GM18511 (cell line): Measurements from ENCODE around the gene PAX5.

Experiments used
- ATAC-seq: cut with Tn5 transposase; IDR thresholded peaks from one replicate; pipeline ENCODE4 v1.9.1; 2021; ENCODE audit warnings: mild to moderate bottlenecking, moderate library complexity; ENCODE audit not compliant: unreplicated experiment

Gene PAX5

DNA sequence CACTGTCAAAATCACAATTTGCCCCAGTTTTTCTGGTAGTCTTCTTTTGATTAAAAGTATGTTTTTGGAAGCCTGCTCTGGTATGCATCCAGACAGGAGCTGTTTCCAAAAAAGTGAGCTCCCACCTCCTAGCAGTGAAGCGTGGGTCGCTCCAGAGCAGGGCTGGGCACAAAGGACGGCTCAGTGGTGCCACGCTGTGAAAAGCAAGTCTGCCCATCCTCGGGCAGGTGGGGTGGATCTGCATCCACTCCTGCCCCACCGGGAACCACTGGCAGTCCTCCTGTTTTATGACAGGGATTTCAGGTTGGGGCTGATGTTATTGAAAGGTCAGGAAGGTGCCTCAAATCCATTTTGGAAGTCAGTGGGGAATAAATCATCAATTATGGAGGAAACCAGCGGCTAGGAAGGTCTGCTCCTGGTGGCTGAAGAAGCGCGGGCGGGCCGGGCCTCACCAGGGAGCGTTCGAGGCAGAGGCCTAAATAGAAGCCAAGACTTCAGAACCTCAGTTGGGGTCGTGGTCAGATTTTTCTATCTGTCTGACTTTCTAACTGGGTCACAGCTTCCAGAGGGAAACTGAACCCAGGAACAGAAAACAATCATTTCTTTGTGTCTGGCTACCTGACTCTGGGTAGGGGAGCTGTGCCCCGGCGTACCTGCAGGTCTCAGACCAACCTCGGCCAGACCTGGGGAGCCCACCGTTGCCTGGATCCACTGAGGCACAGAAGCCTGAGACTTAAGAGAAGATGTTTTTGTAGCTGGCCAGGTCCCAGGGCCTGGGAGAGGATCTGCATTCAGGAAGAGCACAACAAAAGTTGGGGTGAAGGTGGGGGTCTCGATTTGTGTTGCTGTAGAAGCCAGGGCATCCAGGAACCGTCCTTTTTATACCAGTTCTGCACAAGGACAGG lies 168.1 kb downstream of the PAX5 start:
- ATAC-seq, result no peak

- no peak for ATAC-seq
Observed at GRCh38 chr9:36864491-36865410, 169.3 kb downstream of the PAX5 start.

DNA sequence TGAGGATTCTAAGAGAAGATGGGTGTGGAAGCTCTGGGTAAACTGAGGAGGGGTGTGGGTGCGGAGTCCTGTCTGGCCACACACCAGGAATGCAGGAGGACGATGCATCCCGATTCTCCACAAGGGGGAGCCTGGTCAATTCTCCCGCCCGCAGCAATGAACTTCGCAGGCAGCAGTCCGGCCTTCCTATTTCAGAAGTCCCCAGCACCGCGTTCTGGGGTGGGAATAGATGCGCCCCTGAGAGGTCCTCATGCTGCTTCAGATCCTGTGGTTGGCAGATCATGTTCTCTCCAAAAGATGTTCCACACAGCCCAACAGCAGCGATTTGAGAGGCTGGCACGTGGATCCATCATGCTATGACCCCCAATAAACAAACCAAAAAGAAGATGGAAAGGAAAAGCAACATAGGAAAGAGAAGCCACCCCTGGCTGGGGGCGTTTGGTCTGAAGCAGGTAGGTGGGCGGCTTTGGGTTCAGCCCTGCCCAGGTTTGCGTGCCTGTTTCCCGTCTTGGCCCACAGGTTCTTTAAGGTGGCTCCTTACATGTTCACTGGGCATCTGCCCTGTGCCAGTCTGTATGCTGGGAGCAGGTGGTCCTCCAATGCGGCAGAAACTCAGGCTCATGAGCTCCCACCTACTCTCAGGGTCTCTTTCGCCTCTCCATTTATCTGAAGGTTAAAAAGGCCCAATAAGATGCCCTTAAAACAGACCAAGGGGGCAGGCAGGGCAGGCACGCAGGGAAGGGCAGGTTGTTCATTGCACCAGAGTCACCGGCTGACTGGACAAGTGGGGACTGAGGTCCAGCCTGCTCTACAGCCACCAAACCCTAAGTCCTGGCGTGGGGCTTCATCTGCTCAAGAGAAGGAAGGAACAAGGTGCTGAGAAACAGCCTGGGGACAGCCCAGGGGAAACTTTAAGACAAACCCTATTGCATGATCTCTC lies 171.6 kb downstream of the PAX5 start:
- ATAC-seq, result no peak

DNA sequence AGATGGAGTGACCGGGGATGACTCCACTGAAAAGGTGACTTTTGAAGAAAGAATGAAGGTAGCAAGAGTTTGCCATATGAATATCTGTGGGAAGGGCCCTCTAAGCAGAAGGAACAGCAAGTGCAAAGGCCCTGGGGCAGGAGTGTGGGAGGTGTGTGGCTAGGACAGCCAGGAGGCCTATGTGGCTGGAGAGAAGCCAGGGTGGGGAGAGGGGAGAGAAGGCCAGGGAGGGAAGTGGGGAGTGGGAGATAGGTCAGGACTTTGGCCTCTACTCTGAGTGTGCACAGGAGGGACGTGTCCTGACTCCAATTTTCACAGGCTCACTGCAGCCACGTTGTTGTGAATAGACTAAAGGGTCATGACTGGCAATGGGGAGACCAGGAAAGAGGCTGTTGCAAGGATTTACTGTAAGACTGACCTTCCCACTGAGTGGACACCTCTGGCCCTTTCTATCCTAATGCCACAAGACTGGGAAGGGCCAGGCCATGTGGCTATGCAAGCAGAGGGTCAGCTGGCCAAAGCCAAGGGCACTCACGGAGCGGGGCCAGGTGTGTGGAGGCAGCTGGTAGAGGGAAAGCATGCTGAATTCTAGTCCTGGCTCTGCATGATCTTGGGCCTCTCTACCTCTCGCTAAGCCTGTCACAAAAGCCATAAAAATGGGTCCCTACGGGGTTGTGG lies 172.4 kb downstream of the PAX5 start:
- ATAC-seq, result no peak

- ATAC-seq, result no peak
Observed at GRCh38 chr9:36858805-36859375, 175.2 kb downstream of the PAX5 start.

DNA sequence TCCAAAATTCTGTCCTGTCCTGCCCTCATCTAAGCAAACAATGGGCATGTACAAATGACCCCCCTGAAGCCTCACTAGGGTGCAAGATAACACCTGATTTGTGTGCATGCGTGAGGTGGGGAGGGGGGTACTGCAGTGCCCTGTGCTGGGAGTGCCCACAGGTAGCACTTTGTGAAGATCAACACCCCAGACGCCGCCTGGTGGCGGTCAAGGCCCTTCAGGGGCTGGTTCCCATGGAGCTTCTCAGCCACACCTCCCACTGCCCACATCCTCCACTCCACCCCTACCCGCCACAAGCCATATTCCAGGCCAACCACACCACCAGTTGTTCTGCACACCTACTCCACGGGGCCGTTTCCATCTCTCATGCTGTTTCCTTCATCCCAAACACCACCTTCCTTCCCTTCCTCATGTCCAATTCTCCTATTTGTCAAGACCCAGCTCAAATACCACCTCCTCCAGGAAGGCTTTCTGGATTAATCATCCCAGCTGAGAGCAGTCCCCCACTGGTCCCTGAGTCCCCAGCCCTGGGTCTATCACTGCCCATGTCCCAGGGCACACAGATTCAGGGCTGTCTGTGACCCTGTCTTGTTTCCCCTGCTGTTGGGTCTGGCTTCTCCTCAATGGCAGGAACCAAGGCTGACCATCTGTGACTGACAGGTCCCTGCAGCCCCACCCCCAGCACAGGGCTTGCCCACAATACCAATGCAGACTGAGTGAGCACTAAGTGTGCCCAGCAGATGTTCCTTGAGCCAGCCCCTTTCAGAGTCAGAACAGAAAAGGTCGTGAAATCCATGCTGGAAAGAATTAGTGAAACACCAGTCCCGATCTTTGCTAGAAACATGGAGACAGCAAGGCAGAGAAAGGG lies 178.4 kb downstream of the PAX5 start:
- ATAC-seq, result no peak

- ATAC-seq, result no peak
Observed at GRCh38 chr9:36854751-36855150, 179.3 kb downstream of the PAX5 start.

DNA sequence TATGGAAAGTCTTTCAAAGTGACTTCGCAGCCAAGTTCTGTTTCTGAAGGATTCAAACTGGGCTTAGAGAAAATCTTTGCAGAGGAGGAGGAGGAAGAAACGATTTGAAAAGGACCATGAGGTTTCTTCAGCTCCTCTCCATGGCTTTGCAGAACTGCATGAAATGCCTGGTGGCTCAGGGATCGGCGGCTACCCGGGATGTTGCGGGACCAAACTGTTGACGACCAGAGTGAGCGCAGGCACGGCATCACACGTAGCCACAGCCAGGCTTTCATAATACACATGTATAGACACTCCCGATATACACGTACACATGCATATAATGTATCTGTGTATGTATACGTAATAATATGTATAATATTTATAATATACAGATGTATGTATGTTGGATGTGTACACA lies 180.0 kb downstream of the PAX5 start:
- ATAC-seq, result no peak

DNA sequence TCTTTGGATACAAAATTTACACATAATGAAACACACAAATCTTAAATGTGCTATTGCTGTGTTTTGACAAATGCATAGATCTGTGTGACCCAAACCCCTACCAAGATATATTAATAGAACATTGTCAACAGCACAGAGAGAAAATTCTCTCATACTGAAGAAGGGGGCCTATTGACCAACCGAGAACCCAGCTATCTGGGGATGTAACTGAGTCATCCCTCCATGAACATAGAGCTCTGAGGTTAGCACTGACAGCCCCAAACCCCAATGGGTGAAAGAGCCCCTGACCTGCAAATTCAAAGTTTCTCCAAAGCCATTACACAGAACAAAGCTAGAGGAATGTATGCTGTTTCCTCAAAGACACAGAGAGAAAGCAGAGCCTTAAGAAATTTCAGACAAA lies 180.8 kb downstream of the PAX5 start:
- no peak for ATAC-seq

DNA sequence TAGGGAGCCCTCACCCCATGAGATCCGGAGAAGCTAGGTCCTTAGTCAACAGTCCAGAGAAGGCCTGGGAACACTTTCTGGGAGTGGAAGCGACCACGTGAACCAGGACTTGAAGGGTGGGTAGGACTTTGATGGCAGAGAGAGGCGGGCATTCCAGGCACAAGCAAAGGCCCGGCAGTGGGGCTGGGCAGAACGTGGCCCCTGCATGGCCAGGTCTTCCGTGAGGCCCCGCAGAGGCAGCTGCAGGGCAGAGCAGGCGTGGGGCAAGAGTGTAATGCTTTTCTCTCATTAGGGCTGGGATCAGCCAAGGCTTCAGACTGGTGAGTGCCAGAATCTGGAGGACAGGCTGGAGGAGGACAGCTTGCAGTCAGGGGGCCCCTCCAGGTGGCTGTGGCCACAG lies 184.1 kb downstream of the PAX5 start:
- no peak for ATAC-seq

DNA sequence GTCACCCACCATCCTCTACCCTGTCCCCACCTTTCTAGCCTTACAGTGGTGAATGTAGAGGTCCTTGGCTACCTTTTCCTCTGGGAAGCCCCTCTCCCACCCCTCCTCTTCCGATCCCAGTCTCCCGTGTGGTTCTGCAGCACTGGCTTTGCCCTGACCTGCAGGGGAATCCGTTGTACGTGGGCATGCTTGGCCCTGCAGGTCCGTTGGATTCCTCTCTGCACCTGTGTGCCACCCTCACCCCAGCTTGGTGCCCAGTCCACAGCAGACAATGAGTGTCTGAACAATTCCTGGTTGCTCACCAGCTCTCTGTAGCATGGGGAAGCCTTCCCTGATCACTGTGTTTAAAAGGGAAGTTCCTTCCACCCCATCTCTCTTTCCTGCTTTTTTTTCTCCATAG lies 185.1 kb downstream of the PAX5 start:
- ATAC-seq, result no peak

DNA sequence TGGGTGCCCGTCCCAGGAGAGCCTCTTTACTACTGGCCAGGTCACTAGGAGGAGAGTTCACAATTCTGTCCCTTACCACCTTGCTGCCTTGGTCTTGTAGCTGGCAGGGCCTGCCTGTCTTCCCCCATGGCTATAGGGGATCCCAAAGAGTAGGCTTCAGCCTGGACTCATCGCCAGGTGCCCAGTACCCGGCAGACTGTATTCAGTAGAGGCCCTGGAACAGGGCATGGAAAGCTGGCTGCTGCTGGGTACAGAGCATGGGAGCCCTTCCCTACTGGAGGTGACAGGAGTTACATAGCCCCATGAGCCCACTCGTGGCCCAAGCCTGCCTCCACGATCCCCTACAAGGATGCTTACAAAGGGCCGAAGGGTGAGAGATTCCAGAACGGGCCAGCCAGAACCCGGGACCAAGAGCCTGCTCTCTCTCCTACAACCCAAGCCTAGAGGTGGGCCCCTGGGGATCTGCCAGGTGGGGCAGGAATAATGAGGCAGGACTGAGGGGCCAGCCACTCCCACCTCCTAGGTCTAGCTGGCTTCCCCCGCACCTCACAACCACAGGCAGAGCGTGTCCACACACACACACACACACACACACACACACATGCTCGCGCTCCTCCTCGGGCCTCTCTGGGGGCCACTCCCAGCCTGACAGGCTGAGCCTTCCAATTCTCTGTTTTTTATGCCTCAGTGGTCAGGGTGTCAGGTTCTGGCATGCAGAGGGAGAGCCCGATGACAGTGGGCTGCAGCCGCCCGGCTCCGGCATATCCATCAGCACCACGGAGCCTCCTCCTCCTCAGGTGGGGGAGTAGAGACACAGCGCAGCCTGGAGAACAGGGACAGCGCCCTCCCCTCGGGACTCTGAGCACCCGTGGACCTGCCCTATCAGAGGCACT lies 186.0 kb downstream of the PAX5 start:
- ATAC-seq, result no peak

DNA sequence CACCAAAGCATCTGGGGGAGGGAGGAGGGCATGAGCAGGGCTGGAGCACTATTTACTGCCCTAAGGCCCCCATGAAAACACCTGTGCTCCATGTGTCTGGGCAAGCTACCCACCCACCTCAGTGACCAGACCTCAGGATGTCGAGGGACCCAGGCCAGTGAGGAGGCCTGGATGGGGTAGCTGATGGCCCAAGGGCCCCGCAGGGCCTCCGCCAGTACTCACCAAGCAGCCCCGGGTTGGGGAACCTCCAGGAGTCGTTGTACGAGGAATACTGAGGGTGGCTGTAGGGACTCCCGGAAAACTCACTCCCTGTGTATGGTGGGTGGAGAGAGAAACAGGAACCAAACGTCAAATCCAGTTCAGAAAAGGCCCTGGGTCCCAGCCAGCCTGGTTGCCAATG lies 187.4 kb downstream of the PAX5 start:
- no peak for ATAC-seq

GRCh38 chr9:36845844-36846243 lies 188.2 kb downstream of the PAX5 start:
- no peak for ATAC-seq

DNA sequence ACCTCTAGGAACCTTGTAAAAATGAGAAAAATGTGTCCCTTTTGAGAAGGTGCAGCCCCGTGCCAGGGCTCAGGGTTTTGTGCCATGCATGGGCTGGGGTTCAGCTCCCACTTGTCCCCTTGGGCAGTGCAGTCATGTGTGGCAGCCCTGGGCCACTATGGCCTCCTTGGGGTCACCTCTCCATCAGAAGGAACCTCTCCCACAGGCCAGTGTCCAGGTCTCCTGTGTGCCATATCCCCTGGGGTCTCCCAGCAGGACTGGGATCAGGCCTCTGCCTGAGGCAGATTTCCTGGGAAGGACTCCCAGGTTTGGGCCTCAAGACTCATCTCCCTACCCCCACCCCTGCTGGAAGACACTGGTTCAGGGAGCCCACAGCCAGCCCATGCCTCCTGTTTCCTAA lies 189.1 kb downstream of the PAX5 start:
- ATAC-seq, result no peak

GRCh38 chr9:36843964-36844363 lies 190.1 kb downstream of the PAX5 start:
- no peak for ATAC-seq

GRCh38 chr9:36842560-36843530 lies 191.2 kb downstream of the PAX5 start:
- no peak for ATAC-seq
